ENCODE measurements around the gene EPHB1.

DNA sequence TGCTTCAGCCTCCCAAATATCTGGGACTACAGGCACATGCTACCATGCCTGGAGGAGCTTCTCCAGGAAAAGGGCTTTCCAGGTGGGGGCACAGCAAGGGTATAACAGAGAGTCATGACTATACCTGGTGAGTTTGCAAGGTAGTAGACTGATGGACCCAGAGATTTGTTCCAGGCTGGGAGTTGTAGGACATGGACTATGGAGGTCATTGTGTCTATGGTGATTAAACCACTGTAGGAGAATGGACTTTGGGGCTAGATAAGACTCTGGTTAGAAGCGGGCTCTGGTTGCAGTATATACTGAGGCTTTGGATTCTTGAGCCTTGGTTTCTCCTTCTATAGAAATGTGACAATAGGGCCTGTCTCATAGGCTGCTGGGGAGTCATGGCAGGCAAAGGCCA lies 104.7 kb downstream of the EPHB1 start:
- TF ChIP-seq CTCF (IDR thresholded peaks at IDR 0.05) (no peak), POLR2A (IDR thresholded peaks at IDR 0.05) (no peak)

Measured in thyroid gland (tissue), 4 donors.